Kidney (tissue), 14 donors: ENCODE results near the gene TJP1. TPM values are rescaled to one million over a fixed set of nuclear protein-coding genes. Genes with fewer than 3 reads are reported as not detected.
A peak's percentile ranks its signal among the peaks of the same experiment; 100 is the strongest.

Experiments
- DNase-seq, 5 donors: peaks; one replicate each; pipeline ENCODE4 v3.0.0-alpha.2; 2013 to 2020
- FAIRE-seq: peaks from 2 replicates; lab custom pipeline; 2012; peaks lifted over from hg19 to GRCh38; lab: Jason Lieb, UNC
- H3K27ac ChIP-seq, 2 donors: one replicate each; pipeline ENCODE4 v1.7.0; 2013; ENCODE audit warnings: low read depth in 2 of 2, low read length in 2 of 2, inconsistent platforms in 1 of 2
- H3K27me3 ChIP-seq: one replicate; pipeline ENCODE4 v1.7.1; 2013; ENCODE audit warnings: low read length, inconsistent platforms; ENCODE audit not compliant: control insufficient read depth, insufficient read depth
- H3K36me3 ChIP-seq, 3 donors: one replicate each; pipeline versions ENCODE4 v1.7.0 to v1.7.1; 2013; ENCODE audit warnings: low read length in 3 of 3, control low read depth in 1 of 3, inconsistent platforms in 1 of 3; ENCODE audit not compliant: insufficient read depth in 3 of 3, control insufficient read depth in 2 of 3
- H3K4me1 ChIP-seq, 3 donors: one replicate each; pipeline versions ENCODE4 v1.7.0 to v1.7.1; 2013; ENCODE audit warnings: low read length in 3 of 3, inconsistent platforms in 1 of 3, low read depth in 1 of 3; ENCODE audit not compliant: control insufficient read depth in 2 of 3, insufficient read depth in 2 of 3
- H3K4me3 ChIP-seq, 3 donors: one replicate each; pipeline versions ENCODE4 v1.7.0 to v1.8.1; 2013; ENCODE audit warnings: low read length in 3 of 3, control low read depth in 1 of 3, inconsistent platforms in 1 of 3
- H3K9ac ChIP-seq, 3 donors: one replicate each; pipeline versions ENCODE4 v1.7.0 to v1.7.1; 2013; ENCODE audit warnings: low read length in 3 of 3, control low read depth in 1 of 3, inconsistent platforms in 1 of 3
- H3K9me3 ChIP-seq, 3 donors: one replicate each; pipeline versions ENCODE4 v1.7.0 to v1.7.1; 2013; ENCODE audit warnings: low read length in 3 of 3, control low read depth in 1 of 3, inconsistent platforms in 1 of 3; ENCODE audit not compliant: control insufficient read depth in 2 of 3, insufficient read depth in 1 of 3
- intact Hi-C: fragments of 100-400 bp; cut with DNase I; formaldehyde crosslinking; loops from one replicate; pipeline ENCODE4 v1.11.1; 2022
- polyA plus RNA-seq: library from polyadenylated mRNA; stranded (reverse); fragments of 350-450 nt; fragmentation: Illumina TruSeq; extraction: RNeasy Lipid Tissue Mini Kit (QIAGEN cat#74804); gene quantifications from one replicate; pipeline ENCODE4 v1.2.3, GENCODE V29; 2014; ENCODE audit warnings: low read depth, low replicate concordance; ENCODE audit not compliant: insufficient read depth
- total RNA-seq: library from RNA; stranded (reverse); fragmentation: NEBNext Ultra II Directional; extraction: Animal tissue kit (Norgen Biotek cat#: 25700); gene quantifications from one replicate; pipeline ENCODE4 v1.2.1, GENCODE V29; 2021
- TF ChIP-seq, protein P1 (sequence below): IDR thresholded peaks from 3 replicates; pipeline ENCODE4 v1.5.1; 2012; ENCODE audit warnings: mild to moderate bottlenecking, moderate library complexity, borderline replicate concordance; ENCODE audit not compliant: insufficient read depth; ENCODE audit errors: extremely low read depth
- donor health status: control.
- donor health status: control.
- donor health status: control.
- donor health status: control.
- donor health status: control.
- donor health status: DM: yes; HTN: yes; CAD: no.
- donor health status: Normal renal cell carcinoma (clear cell type).

TJP1 gene
- total and polyA plus RNA-seq, 2 donors from 2014 or later, result 17.7 to 121 TPM

DNA sequence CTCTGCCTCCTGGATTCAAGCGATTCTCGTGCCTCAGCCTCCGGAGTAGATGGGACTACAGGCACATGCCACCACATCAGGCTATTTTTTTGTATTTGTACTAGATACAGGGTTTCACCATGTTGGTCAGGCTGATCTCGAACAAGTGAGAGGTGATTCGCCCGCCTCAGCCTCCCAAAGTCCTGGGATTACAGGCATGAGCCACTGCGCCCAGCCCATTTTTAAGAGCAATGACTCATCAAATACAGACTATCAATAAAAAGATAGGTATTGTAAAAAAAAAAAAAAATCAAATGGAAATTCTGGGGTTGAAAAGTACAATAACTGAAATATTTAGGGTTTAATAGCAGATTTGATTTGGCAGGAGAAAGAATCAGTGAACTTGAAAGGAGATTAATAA lies 129.0 kb downstream of the TJP1 start:
- TF ChIP-seq, protein P1, sequence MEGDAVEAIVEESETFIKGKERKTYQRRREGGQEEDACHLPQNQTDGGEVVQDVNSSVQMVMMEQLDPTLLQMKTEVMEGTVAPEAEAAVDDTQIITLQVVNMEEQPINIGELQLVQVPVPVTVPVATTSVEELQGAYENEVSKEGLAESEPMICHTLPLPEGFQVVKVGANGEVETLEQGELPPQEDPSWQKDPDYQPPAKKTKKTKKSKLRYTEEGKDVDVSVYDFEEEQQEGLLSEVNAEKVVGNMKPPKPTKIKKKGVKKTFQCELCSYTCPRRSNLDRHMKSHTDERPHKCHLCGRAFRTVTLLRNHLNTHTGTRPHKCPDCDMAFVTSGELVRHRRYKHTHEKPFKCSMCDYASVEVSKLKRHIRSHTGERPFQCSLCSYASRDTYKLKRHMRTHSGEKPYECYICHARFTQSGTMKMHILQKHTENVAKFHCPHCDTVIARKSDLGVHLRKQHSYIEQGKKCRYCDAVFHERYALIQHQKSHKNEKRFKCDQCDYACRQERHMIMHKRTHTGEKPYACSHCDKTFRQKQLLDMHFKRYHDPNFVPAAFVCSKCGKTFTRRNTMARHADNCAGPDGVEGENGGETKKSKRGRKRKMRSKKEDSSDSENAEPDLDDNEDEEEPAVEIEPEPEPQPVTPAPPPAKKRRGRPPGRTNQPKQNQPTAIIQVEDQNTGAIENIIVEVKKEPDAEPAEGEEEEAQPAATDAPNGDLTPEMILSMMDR, result no peak
- Histone ChIP-seq H3K9me3 (no peaks in the 10 kb centered on the region), H3K27ac (no peak overlapping the region), H3K9ac (no peak overlapping the region), H3K4me3 (no peak overlapping the region), H3K27me3 (no peaks in the 10 kb centered on the region), H3K4me1 (peaks cover 0 to 3% (median 0%) of the 10 kb centered on the region in 3 donors), H3K36me3 (peaks cover 0 to under 1% (median 0%) of the 10 kb centered on the region in 3 donors)
- FAIRE-seq, result no peak
- intact Hi-C loops, result no loop called here
- DNase-seq, result no peak

DNA sequence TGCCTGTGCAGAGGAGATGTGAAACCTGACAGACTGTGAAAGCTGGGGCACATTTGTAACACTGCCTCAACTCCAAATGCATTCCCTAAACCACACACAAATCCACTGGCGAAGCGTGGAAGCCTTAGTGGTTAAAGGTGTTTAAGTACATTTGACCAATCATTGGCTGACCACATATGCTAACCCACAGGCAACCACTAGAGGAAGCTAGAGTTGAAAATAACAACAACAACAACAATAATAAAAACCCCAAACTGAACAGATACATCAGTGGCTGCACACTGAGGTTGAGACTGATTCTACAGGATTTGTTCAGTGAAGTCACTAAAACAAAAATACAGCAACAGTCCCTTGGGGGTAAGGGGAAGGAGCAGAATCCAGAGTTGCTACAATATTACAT lies 129.7 kb downstream of the TJP1 start:
- intact Hi-C loops, result no loop called here
- no peak overlapping the region for H3K9ac ChIP-seq
- no peak overlapping the region for H3K4me3 ChIP-seq
- peaks cover 0 to 10% (median 2%) of the 10 kb centered on the region in 3 donors for H3K4me1 ChIP-seq
- TF ChIP-seq, protein P1, result no peak
- H3K27ac ChIP-seq, result no peak overlapping the region
- FAIRE-seq (no peak), DNase-seq (no peak)
- no peaks in the 10 kb centered on the region for H3K9me3 ChIP-seq
- no peaks in the 10 kb centered on the region for H3K27me3 ChIP-seq
- H3K36me3 ChIP-seq, result no peaks in the 10 kb centered on the region

DNA sequence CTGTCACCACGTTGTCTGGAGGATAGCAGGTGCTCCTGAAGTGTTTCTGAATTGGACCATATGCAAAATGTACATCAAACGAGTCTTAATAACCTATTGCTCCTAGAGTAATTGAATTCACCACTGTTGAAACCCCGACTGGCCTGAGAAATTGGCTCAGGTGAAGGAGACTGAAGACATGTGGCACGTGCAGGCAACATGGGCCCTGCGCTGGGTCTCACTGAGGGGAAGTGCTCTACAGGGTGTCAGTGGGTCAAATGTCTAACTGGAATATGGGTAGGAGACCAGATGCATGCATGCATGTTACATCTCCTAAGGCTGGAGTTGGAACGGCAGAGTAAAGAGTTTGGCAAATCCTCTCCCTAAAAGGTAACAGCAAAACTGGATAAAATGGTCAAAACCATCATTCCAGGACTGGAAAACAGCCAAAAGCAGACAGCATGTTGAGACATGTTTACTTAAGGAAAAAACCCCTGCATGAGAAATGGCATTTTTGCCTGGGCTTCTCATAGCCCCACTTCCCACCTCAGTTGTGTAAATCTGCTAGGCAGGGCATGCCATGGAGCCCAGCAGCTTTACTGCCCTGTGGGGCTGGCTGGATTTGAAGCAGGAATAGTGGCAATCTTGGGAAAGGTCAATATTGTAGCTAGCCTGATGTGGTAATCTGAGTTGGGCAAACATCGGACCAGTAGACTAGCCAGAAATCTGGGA lies 131.3 kb downstream of the TJP1 start:
- intact Hi-C loops, result no loop called here
- Histone ChIP-seq H3K27ac (no peak overlapping the region), H3K4me1 (peaks cover 0 to 18% (median 8%) of the 10 kb centered on the region in 3 donors), H3K27me3 (no peaks in the 10 kb centered on the region), H3K36me3 (no peaks in the 10 kb centered on the region), H3K9me3 (no peaks in the 10 kb centered on the region), H3K4me3 (no peak overlapping the region), H3K9ac (no peak overlapping the region)
- TF ChIP-seq, protein P1, result no peak
- FAIRE-seq, result no peak
- DNase-seq, result peak in 1 of 5 donors; percentile 19
